GM12878 (cell line): Measurements from ENCODE around the gene FTL. TPM values are rescaled to one million over a fixed set of nuclear protein-coding genes. Genes with fewer than 3 reads are reported as not detected.
A peak's percentile ranks its signal among the peaks of the same experiment; 100 is the strongest.

Source experiments
- BACH1 ChIP-seq: fragments of 450-650 bp; IDR thresholded peaks from 2 replicates; pipeline ENCODE4 v1.6.1; 2017; ENCODE audit warnings: mild to moderate bottlenecking, borderline replicate concordance
- BHLHE40 ChIP-seq, 2 experiments: fragments of 450-650 bp in 1 of 2; IDR thresholded peaks; 2 replicates each; pipeline ENCODE4 v1.6.1; 2011 to 2017; ENCODE audit warnings: low read depth in 2 of 2, borderline replicate concordance in 1 of 2, improper control_type of control experiment in 1 of 2, low read length in 1 of 2, mild to moderate bottlenecking in 1 of 2
- BRCA1 ChIP-seq: IDR thresholded peaks from 2 replicates; pipeline ENCODE4 v1.6.1; 2011; ENCODE audit warnings: low read depth, low read length, improper control_type of control experiment
- CBX5 ChIP-seq: sonication (generic); IDR thresholded peaks from 2 replicates; pipeline ENCODE4 v1.6.1; 2016; ENCODE audit warnings: low read depth, moderate library complexity, mild to moderate bottlenecking, inconsistent platforms
- EP300 ChIP-seq, 2 experiments: fragments of 150-350 bp in 1 of 2; IDR thresholded peaks; 2 replicates each; pipeline ENCODE4 v1.6.1; 2011 to 2012; ENCODE audit warnings: low read depth in 2 of 2, low read length in 2 of 2, borderline replicate concordance in 1 of 2, improper control_type of control experiment in 1 of 2, inconsistent platforms in 1 of 2; ENCODE audit not compliant: control insufficient read depth in 1 of 2
- GATAD2B ChIP-seq: fragments of 450-650 bp; conservative IDR thresholded peaks from 2 replicates; pipeline ENCODE4 v1.6.1; 2017; ENCODE audit warnings: low read depth, mild to moderate bottlenecking, moderate library complexity
- IKZF2 ChIP-seq, 2 experiments: fragments of 450-650 bp; IDR thresholded peaks; 2 replicates each; pipeline ENCODE4 v1.6.1; 2017; ENCODE audit warnings: mild to moderate bottlenecking in 2 of 2, moderate library complexity in 2 of 2
- MEF2A ChIP-seq: IDR thresholded peaks from 2 replicates; pipeline ENCODE4 v1.6.1; 2011; ENCODE audit warnings: low read depth, mild to moderate bottlenecking, low read length, moderate library complexity; ENCODE audit not compliant: insufficient read depth
- MEF2B ChIP-seq: fragments of 450-650 bp; IDR thresholded peaks from 2 replicates; pipeline ENCODE4 v1.6.1; 2018; ENCODE audit warnings: mild to moderate bottlenecking, moderate library complexity; ENCODE audit not compliant: partially characterized antibody, poor library complexity, severe bottlenecking
- MXI1 ChIP-seq: fragments of 150-350 bp; IDR thresholded peaks from 2 replicates; pipeline ENCODE4 v1.6.1; 2011; ENCODE audit warnings: low read depth, mild to moderate bottlenecking, inconsistent platforms, low read length, improper control_type of control experiment
- NBN ChIP-seq: fragments of 450-650 bp; IDR thresholded peaks from 2 replicates; pipeline ENCODE4 v1.6.1; 2016
- NFIC ChIP-seq: IDR thresholded peaks from 2 replicates; pipeline ENCODE4 v1.6.1; 2012; ENCODE audit warnings: low read depth, mild to moderate bottlenecking, inconsistent platforms, low read length, moderate library complexity
- NR2F1 ChIP-seq: fragments of 450-650 bp; conservative IDR thresholded peaks from 2 replicates; pipeline ENCODE4 v1.6.1; 2017; ENCODE audit warnings: mild to moderate bottlenecking
- POU2F2 ChIP-seq: IDR thresholded peaks from 3 replicates; pipeline ENCODE4 v1.6.1; 2011; ENCODE audit warnings: low read depth, mild to moderate bottlenecking, low read length, borderline replicate concordance
- RB1 ChIP-seq: fragments of 450-650 bp; formaldehyde crosslinking; IDR thresholded peaks from 2 replicates; pipeline ENCODE4 v1.6.1; 2017; ENCODE audit warnings: mild to moderate bottlenecking, borderline replicate concordance
- RCOR1 ChIP-seq: conservative IDR thresholded peaks from 2 replicates; pipeline ENCODE4 v1.6.1; 2012; ENCODE audit warnings: low read depth, low read length, improper control_type of control experiment
- SREBF2 ChIP-seq: IDR thresholded peaks from 2 replicates; pipeline ENCODE4 v1.6.1; 2012; ENCODE audit warnings: mild to moderate bottlenecking, low read length
- SUZ12 ChIP-seq: fragments of 200-600 bp; sonication (generic); IDR thresholded peaks from one replicate; pipeline ENCODE4 v1.6.1; 2018; ENCODE audit warnings: antibody characterized with exemption, mild to moderate bottlenecking; ENCODE audit not compliant: unreplicated experiment
- TCF7 ChIP-seq: IDR thresholded peaks from 2 replicates; pipeline ENCODE4 v1.6.1; 2014; ENCODE audit warnings: antibody characterized with exemption, borderline replicate concordance
- ZNF274 ChIP-seq: IDR thresholded peaks from one replicate; pipeline ENCODE4 v1.8.0; 2011; ENCODE audit not compliant: insufficient read length, insufficient read depth
- polyA plus RNA-seq, 11 experiments: library from polyadenylated mRNA; depleted of rRNA in 4 of 11; unstranded in 6 of 11; stranded (reverse) in 5 of 11; fragments of >200 nt; fragmentation: Nextera tagmentation in 4 of 11; fragmentation: Illumina TruSeq in 1 of 11; extraction: Ambion mirVana in 4 of 11; extraction: Trizol in 1 of 11; gene quantifications; 1 replicate in 1 of 11; 2 replicates in 10 of 11; pipeline versions ENCODE4 v1.2.1 to v1.2.3, GENCODE V29; 2011 to 2016; ENCODE audit warnings: inconsistent platforms in 2 of 11, missing spikeins in 2 of 11, low read depth in 1 of 11
- total RNA-seq, 4 experiments: library from RNA; depleted of rRNA in 3 of 4; stranded (reverse); fragments of >200 nt in 3 of 4; fragmentation: Illumina TruSeq in 1 of 4; extraction: Trizol in 1 of 4; gene quantifications; 2 replicates each; pipeline versions ENCODE4 v1.2.1 to v1.2.3, GENCODE V29; 2013 to 2021
- TF ChIP-seq, protein P1 (sequence below): fragments of 450-650 bp; IDR thresholded peaks from 2 replicates; pipeline ENCODE4 v1.6.1; 2017; ENCODE audit warnings: mild to moderate bottlenecking, moderate library complexity
- TF ChIP-seq, protein P2 (sequence below): IDR thresholded peaks from 2 replicates; pipeline ENCODE4 v1.6.1; 2011; ENCODE audit warnings: borderline replicate concordance, low read depth, mild to moderate bottlenecking, moderate library complexity, mixed read lengths, low read length; ENCODE audit not compliant: insufficient read depth; ENCODE audit errors: extremely low read length
- TF ChIP-seq, protein P3 (sequence below): IDR thresholded peaks from 2 replicates; pipeline ENCODE4 v1.6.1; 2012; ENCODE audit warnings: low read depth, low read length, improper control_type of control experiment

Gene FTL
- total and polyA plus RNA-seq, 10 of the 15 experiments (the other 5 are each of a cell fraction or from before 2014, with no cell fraction given): 364 to 8,913 (median 1,595) TPM

DNA sequence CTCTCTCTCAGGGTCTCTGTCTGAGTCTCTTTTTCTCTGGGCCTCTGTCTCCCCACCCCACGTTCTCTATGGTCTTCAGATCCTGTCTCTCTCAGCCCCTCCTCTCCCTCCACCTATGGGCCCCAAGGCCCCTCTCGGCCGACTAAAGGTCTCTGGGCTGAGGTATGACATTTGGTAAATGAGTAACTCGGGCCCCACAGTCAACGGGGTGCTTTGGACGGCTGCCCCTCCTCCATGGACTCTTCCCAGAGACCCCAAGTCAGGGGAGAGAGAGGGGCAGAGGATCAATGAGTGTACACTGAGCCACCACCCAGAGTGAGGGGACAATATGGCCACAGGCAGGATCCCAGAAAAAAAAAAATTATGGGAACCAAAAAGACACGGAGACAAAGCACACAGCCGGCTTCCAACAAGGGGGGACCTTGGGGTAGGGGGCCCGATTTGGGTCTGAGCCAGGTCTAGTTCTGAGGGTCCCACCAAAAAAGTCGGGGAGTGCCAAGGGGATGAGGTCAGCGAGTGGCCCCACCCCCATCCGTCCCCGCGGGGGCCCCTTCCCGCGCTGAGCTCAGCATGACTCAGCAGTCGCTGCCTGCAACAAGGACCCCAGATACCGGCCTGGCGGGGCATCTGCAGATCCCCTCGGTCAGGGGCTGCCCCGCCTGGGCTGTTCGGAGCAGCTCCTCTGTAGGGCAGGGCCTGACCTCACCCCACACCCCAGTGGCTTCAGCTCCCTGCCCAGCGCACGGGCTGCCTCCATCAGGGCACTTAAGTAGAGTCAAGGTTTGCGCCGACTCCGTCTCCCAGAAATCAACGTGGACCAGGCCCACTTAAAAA lies 1.5 kb upstream of the FTL start (continued):
- TF ChIP-seq, protein P1, sequence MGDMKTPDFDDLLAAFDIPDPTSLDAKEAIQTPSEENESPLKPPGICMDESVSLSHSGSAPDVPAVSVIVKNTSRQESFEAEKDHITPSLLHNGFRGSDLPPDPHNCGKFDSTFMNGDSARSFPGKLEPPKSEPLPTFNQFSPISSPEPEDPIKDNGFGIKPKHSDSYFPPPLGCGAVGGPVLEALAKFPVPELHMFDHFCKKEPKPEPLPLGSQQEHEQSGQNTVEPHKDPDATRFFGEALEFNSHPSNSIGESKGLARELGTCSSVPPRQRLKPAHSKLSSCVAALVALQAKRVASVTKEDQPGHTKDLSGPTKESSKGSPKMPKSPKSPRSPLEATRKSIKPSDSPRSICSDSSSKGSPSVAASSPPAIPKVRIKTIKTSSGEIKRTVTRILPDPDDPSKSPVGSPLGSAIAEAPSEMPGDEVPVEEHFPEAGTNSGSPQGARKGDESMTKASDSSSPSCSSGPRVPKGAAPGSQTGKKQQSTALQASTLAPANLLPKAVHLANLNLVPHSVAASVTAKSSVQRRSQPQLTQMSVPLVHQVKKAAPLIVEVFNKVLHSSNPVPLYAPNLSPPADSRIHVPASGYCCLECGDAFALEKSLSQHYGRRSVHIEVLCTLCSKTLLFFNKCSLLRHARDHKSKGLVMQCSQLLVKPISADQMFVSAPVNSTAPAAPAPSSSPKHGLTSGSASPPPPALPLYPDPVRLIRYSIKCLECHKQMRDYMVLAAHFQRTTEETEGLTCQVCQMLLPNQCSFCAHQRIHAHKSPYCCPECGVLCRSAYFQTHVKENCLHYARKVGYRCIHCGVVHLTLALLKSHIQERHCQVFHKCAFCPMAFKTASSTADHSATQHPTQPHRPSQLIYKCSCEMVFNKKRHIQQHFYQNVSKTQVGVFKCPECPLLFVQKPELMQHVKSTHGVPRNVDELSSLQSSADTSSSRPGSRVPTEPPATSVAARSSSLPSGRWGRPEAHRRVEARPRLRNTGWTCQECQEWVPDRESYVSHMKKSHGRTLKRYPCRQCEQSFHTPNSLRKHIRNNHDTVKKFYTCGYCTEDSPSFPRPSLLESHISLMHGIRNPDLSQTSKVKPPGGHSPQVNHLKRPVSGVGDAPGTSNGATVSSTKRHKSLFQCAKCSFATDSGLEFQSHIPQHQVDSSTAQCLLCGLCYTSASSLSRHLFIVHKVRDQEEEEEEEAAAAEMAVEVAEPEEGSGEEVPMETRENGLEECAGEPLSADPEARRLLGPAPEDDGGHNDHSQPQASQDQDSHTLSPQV: no peak
- TF ChIP-seq, protein P2, sequence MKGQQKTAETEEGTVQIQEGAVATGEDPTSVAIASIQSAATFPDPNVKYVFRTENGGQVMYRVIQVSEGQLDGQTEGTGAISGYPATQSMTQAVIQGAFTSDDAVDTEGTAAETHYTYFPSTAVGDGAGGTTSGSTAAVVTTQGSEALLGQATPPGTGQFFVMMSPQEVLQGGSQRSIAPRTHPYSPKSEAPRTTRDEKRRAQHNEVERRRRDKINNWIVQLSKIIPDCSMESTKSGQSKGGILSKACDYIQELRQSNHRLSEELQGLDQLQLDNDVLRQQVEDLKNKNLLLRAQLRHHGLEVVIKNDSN: no peak
- TF ChIP-seq BHLHE40 (IDR thresholded peaks at IDR 0.05; ENCODE audit: borderline replicate concordance in 1 of 2, low read depth in 2 of 2, low read length in 1 of 2) (peak; percentile 65 to 79), POU2F2 (peak; percentile 65; the same call in 2 of the 3 replicates), MEF2B (peak; percentile 50), TCF7 (peak; percentile 12; the same call in 1 of the 2 replicates), BACH1 (peak; percentile 100), GATAD2B (peak; percentile 69), RCOR1 (no peak), EP300 (IDR thresholded peaks at IDR 0.05; ENCODE audit: borderline replicate concordance in 1 of 2, control insufficient read depth in 1 of 2, low read depth in 2 of 2, low read length in 2 of 2) (peak in 1 of 2 experiments; percentile 43; a peak in 2 of 4 replicates), MEF2A (0 out of 2 replicates have a peak, but pooled peaks have one; percentile 22), NBN (peak; percentile 90), SUZ12 (no peak), NFIC (no peak), CBX5 (no peak), RB1 (peak; percentile 82; the same call in 1 of the 2 replicates), BRCA1 (no peak), SREBF2 (no peak), NR2F1 (peak; percentile 73), ZNF274 (no peak), IKZF2 (IDR thresholded peaks at IDR 0.05) (peak; percentile 54 to 59; a peak in 3 of 4 replicates), MXI1 (no peak; the same call in 1 of the 2 replicates)
- TF ChIP-seq, protein P3, sequence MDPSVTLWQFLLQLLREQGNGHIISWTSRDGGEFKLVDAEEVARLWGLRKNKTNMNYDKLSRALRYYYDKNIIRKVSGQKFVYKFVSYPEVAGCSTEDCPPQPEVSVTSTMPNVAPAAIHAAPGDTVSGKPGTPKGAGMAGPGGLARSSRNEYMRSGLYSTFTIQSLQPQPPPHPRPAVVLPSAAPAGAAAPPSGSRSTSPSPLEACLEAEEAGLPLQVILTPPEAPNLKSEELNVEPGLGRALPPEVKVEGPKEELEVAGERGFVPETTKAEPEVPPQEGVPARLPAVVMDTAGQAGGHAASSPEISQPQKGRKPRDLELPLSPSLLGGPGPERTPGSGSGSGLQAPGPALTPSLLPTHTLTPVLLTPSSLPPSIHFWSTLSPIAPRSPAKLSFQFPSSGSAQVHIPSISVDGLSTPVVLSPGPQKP: no peak
